SJCRH30 (cell line): ENCODE data around the gene DAPK1. TPM values are rescaled to one million over a fixed set of nuclear protein-coding genes. Genes with fewer than 3 reads are reported as not detected.

Experiments
- DNase-seq, 2 experiments: peaks; one replicate each; pipeline ENCODE4 v3.0.0-alpha.2; 2015 to 2020
- H3K27ac ChIP-seq: fragments of 250-450 bp; sonication (Bioruptor Pico); 2 replicates; pipeline ENCODE4 v1.5.1; 2020; ENCODE audit warnings: mild to moderate bottlenecking, moderate library complexity
- H3K27me3 ChIP-seq: fragments of 250-450 bp; sonication (Bioruptor Pico); 2 replicates; pipeline ENCODE4 v1.5.1; 2020; ENCODE audit warnings: mild to moderate bottlenecking, moderate library complexity
- H3K36me3 ChIP-seq: fragments of 250-450 bp; sonication (Bioruptor Pico); 2 replicates; pipeline ENCODE4 v1.5.1; 2020; ENCODE audit warnings: mild to moderate bottlenecking, moderate library complexity
- H3K4me1 ChIP-seq: fragments of 250-450 bp; sonication (Bioruptor Pico); 2 replicates; pipeline ENCODE4 v1.5.1; 2020; ENCODE audit warnings: mild to moderate bottlenecking, moderate library complexity
- H3K4me3 ChIP-seq: fragments of 250-450 bp; sonication (Bioruptor Pico); 2 replicates; pipeline ENCODE4 v1.5.1; 2020; ENCODE audit warnings: mild to moderate bottlenecking, moderate library complexity
- H3K9me3 ChIP-seq: fragments of 250-450 bp; sonication (Bioruptor Pico); replicated peaks from 2 replicates; pipeline ENCODE4 v1.5.1; 2020; ENCODE audit warnings: mild to moderate bottlenecking, moderate library complexity
- total RNA-seq: library from RNA; depleted of rRNA; stranded (reverse); fragments of >200 nt; shearing (Covaris generic); gene quantifications from 2 replicates; pipeline ENCODE4 v1.2.3, GENCODE V29; 2014

DAPK1 gene
- total RNA-seq, 1 experiment from 2014 or later: 73.5 TPM

- Histone ChIP-seq H3K36me3 (peaks cover 49% of the 10 kb centered on the region), H3K4me1 (peaks cover 7% of the 10 kb centered on the region), H3K4me3 (no peak overlapping the region), H3K27me3 (no peaks in the 10 kb centered on the region), H3K27ac (no peak overlapping the region), H3K9me3 (no peaks in the 10 kb centered on the region)
- DNase-seq: no peak
Measured at GRCh38 chr9:87702921-87703320, 205.3 kb downstream of the DAPK1 start.

GRCh38 chr9:87703636-87704276, 206.1 kb downstream of the DAPK1 start:
- Histone ChIP-seq H3K4me1 (peaks cover 7% of the 10 kb centered on the region), H3K9me3 (no peaks in the 10 kb centered on the region), H3K4me3 (no peak overlapping the region), H3K27me3 (no peaks in the 10 kb centered on the region), H3K27ac (no peak overlapping the region), H3K36me3 (peaks cover 49% of the 10 kb centered on the region)
- DNase-seq: no peak

GRCh38 chr9:87704342-87704741, 206.7 kb downstream of the DAPK1 start:
- Histone ChIP-seq H3K27me3 (no peaks in the 10 kb centered on the region), H3K4me3 (no peak overlapping the region), H3K4me1 (peaks cover 7% of the 10 kb centered on the region), H3K9me3 (no peaks in the 10 kb centered on the region), H3K36me3 (peaks cover 48% of the 10 kb centered on the region), H3K27ac (no peak overlapping the region)
- DNase-seq: no peak

GRCh38 chr9:87706066-87706739, 208.5 kb downstream of the DAPK1 start:
- DNase-seq: no peak
- Histone ChIP-seq H3K9me3 (no peaks in the 10 kb centered on the region), H3K36me3 (peaks cover 36% of the 10 kb centered on the region), H3K4me3 (no peak overlapping the region), H3K27me3 (no peaks in the 10 kb centered on the region), H3K4me1 (peaks cover 2% of the 10 kb centered on the region), H3K27ac (no peak overlapping the region)

- Histone ChIP-seq H3K27ac (no peak overlapping the region), H3K27me3 (no peaks in the 10 kb centered on the region), H3K4me3 (no peak overlapping the region), H3K9me3 (no peaks in the 10 kb centered on the region), H3K4me1 (peaks cover 14% of the 10 kb centered on the region), H3K36me3 (peaks cover 36% of the 10 kb centered on the region)
- DNase-seq: no peak
Measured at GRCh38 chr9:87707805-87708506, 210.3 kb downstream of the DAPK1 start.

- Histone ChIP-seq H3K27me3 (no peaks in the 10 kb centered on the region), H3K36me3 (peaks cover 34% of the 10 kb centered on the region), H3K27ac (no peak overlapping the region), H3K4me1 (peaks cover 18% of the 10 kb centered on the region), H3K4me3 (no peak overlapping the region), H3K9me3 (no peaks in the 10 kb centered on the region)
- no peak for DNase-seq
Measured at GRCh38 chr9:87708546-87708945, 210.9 kb downstream of the DAPK1 start.

GRCh38 chr9:87708986-87709728, 211.5 kb downstream of the DAPK1 start:
- Histone ChIP-seq H3K27ac (no peak overlapping the region), H3K36me3 (peaks cover 31% of the 10 kb centered on the region)
- DNase-seq: no peak

GRCh38 chr9:87710443-87710842, 212.8 kb downstream of the DAPK1 start:
- Histone ChIP-seq H3K36me3 (peaks cover 29% of the 10 kb centered on the region), H3K4me3 (no peak overlapping the region), H3K4me1 (peaks cover 31% of the 10 kb centered on the region), H3K27ac (no peak overlapping the region), H3K27me3 (no peaks in the 10 kb centered on the region), H3K9me3 (no peaks in the 10 kb centered on the region)
- no peak for DNase-seq

More at GRCh38 chr9:87708986-87709728, 211.5 kb downstream of the DAPK1 start:
- H3K4me1 ChIP-seq: peaks cover 24% of the 10 kb centered on the region
- no peaks in the 10 kb centered on the region for H3K9me3 ChIP-seq
- H3K27me3 ChIP-seq: no peaks in the 10 kb centered on the region
- H3K4me3 ChIP-seq: no peak overlapping the region

GRCh38 chr9:87711857-87712800, 214.5 kb downstream of the DAPK1 start:
- H3K4me1 ChIP-seq: peaks cover 31% of the 10 kb centered on the region
- H3K27ac ChIP-seq: peak overlapping the region; percentile 14; the same call in 1 of the 2 replicates
- no peaks in the 10 kb centered on the region for H3K9me3 ChIP-seq
- H3K27me3 ChIP-seq: no peaks in the 10 kb centered on the region
- no peak overlapping the region for H3K4me3 ChIP-seq
- peak; percentile 61 to 65 for DNase-seq
- H3K36me3 ChIP-seq: peaks cover 12% of the 10 kb centered on the region

- DNase-seq: no peak
- Histone ChIP-seq H3K9me3 (no peaks in the 10 kb centered on the region), H3K27me3 (no peaks in the 10 kb centered on the region), H3K36me3 (peaks cover 7% of the 10 kb centered on the region), H3K27ac (peak overlapping the region; percentile 71), H3K4me1 (peaks cover 31% of the 10 kb centered on the region), H3K4me3 (no peak overlapping the region)
Measured at GRCh38 chr9:87712801-87713277, 215.2 kb downstream of the DAPK1 start.

- Histone ChIP-seq H3K9me3 (no peaks in the 10 kb centered on the region), H3K4me3 (peak overlapping the region; percentile 47), H3K4me1 (peaks cover 31% of the 10 kb centered on the region), H3K27me3 (no peaks in the 10 kb centered on the region), H3K36me3 (peaks cover 3% of the 10 kb centered on the region; the same call in 1 of the 2 replicates), H3K27ac (peak overlapping the region; percentile 71)
- peak; percentile 72 to 84 for DNase-seq
Measured at GRCh38 chr9:87713278-87713987, 215.8 kb downstream of the DAPK1 start.

- Histone ChIP-seq H3K4me3 (peak overlapping the region; percentile 47), H3K4me1 (peaks cover 31% of the 10 kb centered on the region), H3K36me3 (no peaks in the 10 kb centered on the region), H3K9me3 (no peaks in the 10 kb centered on the region), H3K27me3 (no peaks in the 10 kb centered on the region), H3K27ac (peak overlapping the region; percentile 71)
- DNase-seq: no peak
Measured at GRCh38 chr9:87713988-87714330, 216.3 kb downstream of the DAPK1 start.

- DNase-seq: peak; percentile 38 to 71
- Histone ChIP-seq H3K27me3 (no peaks in the 10 kb centered on the region), H3K9me3 (no peaks in the 10 kb centered on the region), H3K36me3 (no peaks in the 10 kb centered on the region), H3K27ac (no peak overlapping the region), H3K4me3 (no peak overlapping the region), H3K4me1 (peaks cover 31% of the 10 kb centered on the region)
Measured at GRCh38 chr9:87714819-87715218, 217.2 kb downstream of the DAPK1 start.
